ENCODE results near the gene RAB3D. TPM values are rescaled to one million over a fixed set of nuclear protein-coding genes. Genes with fewer than 3 reads are reported as not detected.
"Not testable (repeated sequence)": the region's sequence is repeated elsewhere in the genome, so short reads cannot be mapped to it uniquely, and the experiment has no call there.

The RAB3D gene
- total RNA-seq, 1 donor from 2014 or later = 45.3 TPM

- peaks cover 38% of the 10 kb centered on the region for H3K27me3 Mint-ChIP-seq
- H3K36me3 Mint-ChIP-seq = no peaks in the 10 kb centered on the region
- peaks cover 13% of the 10 kb centered on the region for H3K4me1 Mint-ChIP-seq (ENCODE audit: unreplicated experiment)
- no peak overlapping the region for H3K27ac Mint-ChIP-seq
- TF ChIP-seq, protein P1, sequence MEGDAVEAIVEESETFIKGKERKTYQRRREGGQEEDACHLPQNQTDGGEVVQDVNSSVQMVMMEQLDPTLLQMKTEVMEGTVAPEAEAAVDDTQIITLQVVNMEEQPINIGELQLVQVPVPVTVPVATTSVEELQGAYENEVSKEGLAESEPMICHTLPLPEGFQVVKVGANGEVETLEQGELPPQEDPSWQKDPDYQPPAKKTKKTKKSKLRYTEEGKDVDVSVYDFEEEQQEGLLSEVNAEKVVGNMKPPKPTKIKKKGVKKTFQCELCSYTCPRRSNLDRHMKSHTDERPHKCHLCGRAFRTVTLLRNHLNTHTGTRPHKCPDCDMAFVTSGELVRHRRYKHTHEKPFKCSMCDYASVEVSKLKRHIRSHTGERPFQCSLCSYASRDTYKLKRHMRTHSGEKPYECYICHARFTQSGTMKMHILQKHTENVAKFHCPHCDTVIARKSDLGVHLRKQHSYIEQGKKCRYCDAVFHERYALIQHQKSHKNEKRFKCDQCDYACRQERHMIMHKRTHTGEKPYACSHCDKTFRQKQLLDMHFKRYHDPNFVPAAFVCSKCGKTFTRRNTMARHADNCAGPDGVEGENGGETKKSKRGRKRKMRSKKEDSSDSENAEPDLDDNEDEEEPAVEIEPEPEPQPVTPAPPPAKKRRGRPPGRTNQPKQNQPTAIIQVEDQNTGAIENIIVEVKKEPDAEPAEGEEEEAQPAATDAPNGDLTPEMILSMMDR (conservative IDR thresholded peaks at IDR 0.05) = no peak
- peak overlapping the region; percentile 88 for H3K4me3 Mint-ChIP-seq
- no peak for DNase-seq (ENCODE audit: extremely low spot score, unreplicated experiment)
- H3K9me3 Mint-ChIP-seq = no peaks in the 10 kb centered on the region
These were observed 17.5 kb upstream of the RAB3D start for GRCh38 chr19:11356676-11357550.

DNA sequence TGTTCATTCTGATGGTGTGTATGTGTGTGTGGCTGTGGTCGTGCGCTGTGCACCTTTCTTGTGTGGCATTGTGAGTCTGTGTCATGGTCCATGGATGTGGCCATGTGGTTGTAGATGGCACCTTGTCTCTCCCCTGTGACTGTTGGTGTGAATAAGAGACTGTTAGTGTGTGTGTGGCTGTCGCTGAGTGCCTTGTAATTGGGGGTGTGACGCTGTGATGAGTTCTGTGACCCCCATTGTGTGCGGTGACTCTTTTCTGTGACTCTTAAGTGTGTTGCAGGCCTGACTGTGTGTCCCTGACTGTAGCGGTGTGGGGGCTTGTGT, 16.6 kb upstream of the RAB3D start:
- Mint-ChIP-seq H3K9me3 (no peaks in the 10 kb centered on the region), H3K27ac (peak overlapping the region; percentile 79), H3K4me3 (peak overlapping the region; percentile 88), H3K4me1 (ENCODE audit: unreplicated experiment) (peaks cover 9% of the 10 kb centered on the region), H3K36me3 (no peaks in the 10 kb centered on the region), H3K27me3 (peaks cover 33% of the 10 kb centered on the region)
- TF ChIP-seq, protein P1 (conservative IDR thresholded peaks at IDR 0.05) = no peak
- DNase-seq (ENCODE audit: extremely low spot score, unreplicated experiment) = no peak

GRCh38 chr19:11355160-11356073, 16.0 kb upstream of the RAB3D start, which contains the start of gene PLPPR2:
PLPPR2 (plus strand) TSS chr19:11355432; CDS start chr19:11357674, 2,242 bp downstream.
- Mint-ChIP-seq H3K27ac (peak within 1 kb of the TSS; percentile 79), H3K4me3 (peak within 1 kb of the TSS; percentile 88), H3K27me3 (peaks cover 30% of the 10 kb centered on the region), H3K9me3 (no peaks in the 10 kb centered on the region), H3K36me3 (no peaks in the 10 kb centered on the region), H3K4me1 (ENCODE audit: unreplicated experiment) (peaks cover 9% of the 10 kb centered on the region)
- TF ChIP-seq, protein P1 (conservative IDR thresholded peaks at IDR 0.05) = no peak
- peak; percentile 87 for DNase-seq (ENCODE audit: extremely low spot score, unreplicated experiment)

GRCh38 chr19:11354102-11354501, 14.6 kb upstream of the RAB3D start:
- not testable (repeated sequence) for H3K4me3 Mint-ChIP-seq; H3K4me1 Mint-ChIP-seq (ENCODE audit: unreplicated experiment); DNase-seq (ENCODE audit: extremely low spot score, unreplicated experiment); H3K36me3 Mint-ChIP-seq; H3K9me3 Mint-ChIP-seq; H3K27ac Mint-ChIP-seq
- peaks cover 21% of the 10 kb centered on the region for H3K27me3 Mint-ChIP-seq

GRCh38 chr19:11349171-11349570, 9.7 kb upstream of the RAB3D start:
- no peak overlapping the region for H3K27ac Mint-ChIP-seq
- no peaks in the 10 kb centered on the region for H3K9me3 Mint-ChIP-seq
- H3K4me3 Mint-ChIP-seq = no peak overlapping the region
- no peaks in the 10 kb centered on the region for H3K27me3 Mint-ChIP-seq
- peaks cover 27% of the 10 kb centered on the region for H3K4me1 Mint-ChIP-seq (ENCODE audit: unreplicated experiment)
- TF ChIP-seq, protein P1 (conservative IDR thresholded peaks at IDR 0.05) = no peak
- no peak for DNase-seq (ENCODE audit: extremely low spot score, unreplicated experiment)
- no peaks in the 10 kb centered on the region for H3K36me3 Mint-ChIP-seq
